HepG2 (cell line): ENCODE data around the gene UNC5A. TPM values are rescaled to one million over a fixed set of nuclear protein-coding genes. Genes with fewer than 3 reads are reported as not detected.

Source experiments
- ATAC-seq: fragments of 200-7000 bp; cut with Tn5 transposase; 3 replicates; pipeline ENCODE4 v1.9.1; 2020; ENCODE audit warnings: mild to moderate bottlenecking, moderate library complexity
- BruUV-seq: library from RNA; stranded (reverse); fragments of 400-500 nt; replicated peaks from 2 replicates; lab custom pipeline; 2021; lab: Mats Ljungman, UMichigan
- CTCF ChIA-PET: fragments of 300-600 bp; formaldehyde crosslinking; extraction: SDS; loops from one replicate; lab custom pipeline; 2021; ENCODE audit warnings: low total read pairs, inconsistent platforms, low intra/inter-chr PET ratio; lab: Yijun Ruan, JAX
- POLR2A ChIA-PET: fragments of 350-600 bp; sonication (Branson Sonifier 250); formaldehyde crosslinking; loops from one replicate; lab custom pipeline; 2020; ENCODE audit warnings: antibody characterized with exemption, inconsistent platforms; lab: Yijun Ruan, JAX
- DNase-seq: peaks from one replicate; pipeline ENCODE4 v3.0.0-alpha.2; 2015; ENCODE audit warnings: low spot score
- FAIRE-seq: peaks from 3 replicates; lab custom pipeline; 2011; peaks lifted over from hg19 to GRCh38; lab: Jason Lieb, UNC
- H2AFZ ChIP-seq: one replicate; pipeline ENCODE4 v1.6.1; 2011; ENCODE audit warnings: low read length, inconsistent platforms
- H3K27ac ChIP-seq: fragments of 300-600 bp; 3 replicates; pipeline ENCODE4 v1.8.0; 2011; ENCODE audit warnings: mixed run types, mild to moderate bottlenecking, mixed read lengths, low read length, inconsistent platforms; ENCODE audit not compliant: insufficient read depth; ENCODE audit errors: extremely low read length
- H3K27me3 ChIP-seq, 2 experiments: fragments of 200-600 bp in 1 of 2; 2 replicates in 1 of 2; 3 replicates in 1 of 2; pipeline versions ENCODE4 v1.6.0 to v1.8.0; 2011; ENCODE audit warnings: low read length in 2 of 2, mild to moderate bottlenecking in 2 of 2, moderate library complexity in 2 of 2, inconsistent platforms in 1 of 2; ENCODE audit not compliant: insufficient read depth in 2 of 2, control insufficient read depth in 1 of 2
- H3K36me3 ChIP-seq, 2 experiments: fragments of 200-600 bp in 1 of 2; replicated peaks in 1 of 2; 2 replicates in 1 of 2; 3 replicates in 1 of 2; pipeline versions ENCODE4 v1.5.1 to v1.8.0; 2011; ENCODE audit warnings: low read length in 2 of 2, inconsistent platforms in 1 of 2; ENCODE audit not compliant: insufficient read depth in 2 of 2, control insufficient read depth in 1 of 2
- H3K4me1 ChIP-seq: 2 replicates; pipeline ENCODE4 v1.5.1; 2012; ENCODE audit warnings: low read length, inconsistent platforms; ENCODE audit not compliant: insufficient read depth
- H3K4me2 ChIP-seq: 2 replicates; pipeline ENCODE4 v1.6.0; 2011; ENCODE audit warnings: low read depth, low read length, inconsistent platforms
- H3K4me3 ChIP-seq, 3 experiments: fragments of 200-600 bp in 1 of 3; sonication (generic), shearing (Covaris generic) in 1 of 3; replicated peaks in 1 of 3; 2 replicates each; pipeline ENCODE4 v1.5.1; 2011 to 2016; ENCODE audit warnings: low read length in 3 of 3, inconsistent platforms in 2 of 3, low read depth in 2 of 3, mild to moderate bottlenecking in 2 of 3, control low read depth in 1 of 3, mixed read lengths in 1 of 3; ENCODE audit not compliant: insufficient read depth in 1 of 3
- H3K79me2 ChIP-seq: one replicate; pipeline ENCODE4 v1.6.1; 2011; ENCODE audit warnings: low read length, inconsistent platforms; ENCODE audit not compliant: insufficient read depth
- H3K9ac ChIP-seq: 2 replicates; pipeline ENCODE4 v1.6.0; 2011; ENCODE audit warnings: mild to moderate bottlenecking, low read depth, low read length, inconsistent platforms; ENCODE audit not compliant: insufficient read depth
- H3K9me3 ChIP-seq: 2 replicates; pipeline ENCODE4 v1.5.1; 2012; ENCODE audit warnings: mild to moderate bottlenecking, low read length
- H4K20me1 ChIP-seq: 2 replicates; pipeline ENCODE4 v1.6.0; 2011; ENCODE audit warnings: inconsistent platforms, mild to moderate bottlenecking, low read length, moderate library complexity; ENCODE audit not compliant: insufficient read depth
- ATF1 ChIP-seq: IDR thresholded peaks from 2 replicates; pipeline ENCODE4 v1.6.1; 2016; ENCODE audit warnings: mild to moderate bottlenecking, control low read depth
- EP300 ChIP-seq, 3 experiments: sonication (generic) in 1 of 3; formaldehyde crosslinking in 1 of 3; IDR thresholded peaks; 2 replicates each; pipeline versions ENCODE4 v1.5.1 to v1.6.1; 2011 to 2020; ENCODE audit warnings: low read depth in 2 of 3, low read length in 2 of 3, borderline replicate concordance in 1 of 3, improper control_type of control experiment in 1 of 3, mild to moderate bottlenecking in 1 of 3, missing genetic modification reagents in 1 of 3, moderate library complexity in 1 of 3
- IKZF4 ChIP-seq: sonication (generic); formaldehyde crosslinking; IDR thresholded peaks from 2 replicates; pipeline ENCODE4 v1.5.1; 2020; ENCODE audit warnings: borderline replicate concordance, mild to moderate bottlenecking, low read depth, missing genetic modification reagents; ENCODE audit errors: not compliant biosample characterization
- KMT2A ChIP-seq: sonication (generic); formaldehyde crosslinking; IDR thresholded peaks from 2 replicates; pipeline ENCODE4 v1.4.0; 2020; ENCODE audit warnings: missing genetic modification reagents
- NFATC3 ChIP-seq: sonication (generic); formaldehyde crosslinking; IDR thresholded peaks from 2 replicates; pipeline ENCODE4 v1.5.1; 2020; ENCODE audit warnings: mild to moderate bottlenecking, missing genetic modification reagents
- ZFAT ChIP-seq: sonication (generic); formaldehyde crosslinking; conservative IDR thresholded peaks from 2 replicates; pipeline ENCODE4 v1.8.1; 2023; ENCODE audit warnings: missing genetic modification reagents, inconsistent platforms
- ZNF569 ChIP-seq: sonication (generic); formaldehyde crosslinking; IDR thresholded peaks from 2 replicates; pipeline ENCODE4 v1.5.0; 2020; ENCODE audit warnings: mild to moderate bottlenecking, missing genetic modification reagents, moderate library complexity, borderline replicate concordance
- ZNF747 ChIP-seq: sonication (generic); formaldehyde crosslinking; IDR thresholded peaks from 2 replicates; pipeline ENCODE4 v1.8.1; 2023; ENCODE audit warnings: missing genetic modification reagents, mild to moderate bottlenecking, borderline replicate concordance
- ZSCAN9 ChIP-seq: IDR thresholded peaks from 2 replicates; pipeline ENCODE4 v1.6.1; 2016; ENCODE audit warnings: borderline replicate concordance
- WGBS: methylation state at CpG from one replicate; pipeline ENCODE4 v1.1.6; 2017; ENCODE audit warnings: low lambda C conversion rate; 5-methylcytosine and 5-hydroxymethylcytosine counted together
- in situ Hi-C: cut with HindIII; loops from 2 replicates; pipeline ENCODE4 v1.10.0; 2017; ENCODE audit warnings: low pct_unique_long_range_greater_than_20kb; ENCODE audit not compliant: extremely low pct_ligation_motif_present
- intact Hi-C: fragments of 100-400 bp; cut with micrococcal nuclease; formaldehyde crosslinking; loops from one replicate; pipeline ENCODE4 v1.10.0; 2022; ENCODE audit not compliant: unreplicated experiment
- polyA plus RNA-seq, 8 experiments: library from polyadenylated mRNA; depleted of rRNA in 3 of 8; stranded (reverse) in 7 of 8; unstranded in 1 of 8; fragments of >200 nt; fragmentation: Illumina TruSeq in 4 of 8; extraction: Trizol in 4 of 8; gene quantifications; 2 replicates each; pipeline versions ENCODE4 v1.2.1 to v1.2.3, GENCODE V29; 2011 to 2016; ENCODE audit warnings: low read depth in 4 of 8, missing spikeins in 1 of 8, mixed read lengths in 1 of 8; ENCODE audit not compliant: insufficient read depth in 1 of 8
- total RNA-seq, 5 experiments: library from RNA; depleted of rRNA; stranded (reverse); fragments of >200 nt; fragmentation: Illumina TruSeq; extraction: Trizol; gene quantifications; 2 replicates each; pipeline ENCODE4 v1.2.3, GENCODE V29; 2016; ENCODE audit warnings: low read depth in 1 of 5

UNC5A gene
- total and polyA plus RNA-seq, 2 of the 13 experiments (the other 11 are each of a cell fraction or from before 2014, with no cell fraction given), result not detected

- WGBS, result no CpG with 5 or more reads among the region's 1 CpG
- intact Hi-C loops (no loop called here), in situ Hi-C loops (no loop called here)
- Histone ChIP-seq H3K27me3 (peaks cover 0 to 41% of the 10 kb centered on the region in 2 experiments; a peak in 4 of 5 replicates), H3K27ac (no peak overlapping the region), H2AFZ (no peak overlapping the region), H3K36me3 (no peaks in the 10 kb centered on the region), H3K4me3 (no peak overlapping the region), H3K9me3 (no peaks in the 10 kb centered on the region), H4K20me1 (no peaks in the 10 kb centered on the region), H3K79me2 (no peaks in the 10 kb centered on the region), H3K4me1 (no peaks in the 10 kb centered on the region), H3K4me2 (no peak overlapping the region), H3K9ac (no peak overlapping the region)
- TF ChIP-seq ATF1 (CRISPR knock-in tag) (no peak), ZSCAN9 (CRISPR knock-in tag) (no peak), NFATC3 (CRISPR knock-in tag) (no peak), ZFAT (CRISPR knock-in tag) (no peak), ZNF569 (no peak), KMT2A (CRISPR knock-in tag) (no peak), IKZF4 (CRISPR knock-in tag) (no peak), ZNF747 (no peak), EP300 (IDR thresholded peaks at IDR 0.05; ENCODE audit: low read depth in 2 of 2, low read length in 2 of 2) (no peak), EP300 (CRISPR knock-in tag; IDR thresholded peaks at IDR 0.05; ENCODE audit: borderline replicate concordance) (no peak)
- POLR2A ChIA-PET, result no interaction called here
- BruUV-seq, result no TSS peak
- CTCF ChIA-PET, result no interaction called here
- no peak for DNase-seq
- FAIRE-seq, result no peak
- no peak for ATAC-seq
Observed at GRCh38 chr5:176888865-176889165, 78.5 kb downstream of the UNC5A start.
